ENCODE results near the gene MDFIC. TPM values are rescaled to one million over a fixed set of nuclear protein-coding genes. Genes with fewer than 3 reads are reported as not detected.

The MDFIC gene
- total RNA-seq, 3 donors from 2014 or later (not counting 1 experiment from before 2014, with no cell fraction given), result 19.1 to 24.0 (median 21.8) TPM

- ATAC-seq (no peak), DNase-seq (no peak)
- H3K27me3 Mint-ChIP-seq (ENCODE audit: low read depth in 2 of 2), result no peaks in the 10 kb centered on the region
- no peak overlapping the region for H3K4me3 Mint-ChIP-seq
- Histone ChIP-seq H3K4me1 (ENCODE audit: control insufficient read depth, insufficient read depth, low read length) (peaks cover 7% of the 10 kb centered on the region), H3K27me3 (ENCODE audit: control insufficient read depth, insufficient read depth, low read length) (no peaks in the 10 kb centered on the region), H3K36me3 (ENCODE audit: control insufficient read depth, insufficient read depth, low read length) (peaks cover 3% of the 10 kb centered on the region), H3K27ac (ENCODE audit: low read length) (no peak overlapping the region), H3K9me3 (ENCODE audit: control insufficient read depth, insufficient read depth, low read length) (no peaks in the 10 kb centered on the region), H3K4me3 (ENCODE audit: low read length) (no peak overlapping the region)
- WGBS (ENCODE audit: insufficient coverage), result 89% methylated on average over 2 of the region's 3 CpGs
- no peak for TF ChIP-seq CTCF (IDR thresholded peaks at IDR 0.05)
- intact Hi-C loops (cut with micrococcal nuclease), result no loop called here
- H3K9me3 Mint-ChIP-seq, result no peaks in the 10 kb centered on the region
- peaks cover 45% of the 10 kb centered on the region in 2 donors for H3K4me1 Mint-ChIP-seq
- no peak overlapping the region for H3K27ac Mint-ChIP-seq
- no peaks in the 10 kb centered on the region for H3K36me3 Mint-ChIP-seq
Measured at GRCh38 chr7:114952296-114952695, 30.4 kb downstream of the MDFIC start.

GRCh38 chr7:114953724-114954123 is 31.8 kb downstream of the MDFIC start:
- intact Hi-C loops (cut with micrococcal nuclease), result no loop called here
- Histone ChIP-seq H3K27ac (ENCODE audit: low read length) (no peak overlapping the region), H3K9me3 (ENCODE audit: control insufficient read depth, insufficient read depth, low read length) (no peaks in the 10 kb centered on the region), H3K36me3 (ENCODE audit: control insufficient read depth, insufficient read depth, low read length) (peaks cover 3% of the 10 kb centered on the region), H3K4me3 (ENCODE audit: low read length) (no peak overlapping the region), H3K27me3 (ENCODE audit: control insufficient read depth, insufficient read depth, low read length) (no peaks in the 10 kb centered on the region), H3K4me1 (ENCODE audit: control insufficient read depth, insufficient read depth, low read length) (peaks cover 7% of the 10 kb centered on the region)
- Mint-ChIP-seq H3K27me3 (ENCODE audit: low read depth in 2 of 2) (no peaks in the 10 kb centered on the region), H3K36me3 (no peaks in the 10 kb centered on the region), H3K27ac (no peak overlapping the region), H3K4me3 (no peak overlapping the region), H3K4me1 (peaks cover 32 to 41% of the 10 kb centered on the region in 2 donors), H3K9me3 (no peaks in the 10 kb centered on the region)
- WGBS (ENCODE audit: insufficient coverage), result 94% methylated on average over 2 of the region's 2 CpGs
- TF ChIP-seq CTCF (IDR thresholded peaks at IDR 0.05), result peak; percentile 8
- ATAC-seq (no peak), DNase-seq (peak in 1 of 2 donors; percentile 20)

GRCh38 chr7:114956702-114957101 is 34.8 kb downstream of the MDFIC start:
- H3K27ac ChIP-seq (ENCODE audit: low read length), result no peak overlapping the region
- no peak for DNase-seq
- no peak overlapping the region for H3K4me3 ChIP-seq (ENCODE audit: low read length)
- H3K4me3 Mint-ChIP-seq, result no peak overlapping the region
- no peaks in the 10 kb centered on the region for H3K9me3 Mint-ChIP-seq
- no peak overlapping the region for H3K27ac Mint-ChIP-seq
- no peak for TF ChIP-seq CTCF (IDR thresholded peaks at IDR 0.05)
- H3K36me3 ChIP-seq (ENCODE audit: control insufficient read depth, insufficient read depth, low read length), result no peaks in the 10 kb centered on the region
- intact Hi-C loops (cut with micrococcal nuclease), result no loop called here
- ATAC-seq, result no peak
- no peaks in the 10 kb centered on the region for H3K36me3 Mint-ChIP-seq
- peaks cover 21 to 29% of the 10 kb centered on the region in 2 donors for H3K4me1 Mint-ChIP-seq
- no peaks in the 10 kb centered on the region for H3K27me3 ChIP-seq (ENCODE audit: control insufficient read depth, insufficient read depth, low read length)
- H3K27me3 Mint-ChIP-seq (ENCODE audit: low read depth in 2 of 2), result no peaks in the 10 kb centered on the region
- H3K4me1 ChIP-seq (ENCODE audit: control insufficient read depth, insufficient read depth, low read length), result no peaks in the 10 kb centered on the region
- no peaks in the 10 kb centered on the region for H3K9me3 ChIP-seq (ENCODE audit: control insufficient read depth, insufficient read depth, low read length)

GRCh38 chr7:114957444-114957843 is 35.5 kb downstream of the MDFIC start:
- peaks cover 23 to 35% of the 10 kb centered on the region in 2 donors for H3K4me1 Mint-ChIP-seq
- ATAC-seq, result no peak
- no peak overlapping the region for H3K4me3 ChIP-seq (ENCODE audit: low read length)

More at GRCh38 chr7:114957444-114957843, 35.5 kb downstream of the MDFIC start:
- H3K27ac ChIP-seq (ENCODE audit: low read length), result no peak overlapping the region
- Mint-ChIP-seq H3K27ac (no peak overlapping the region), H3K27me3 (ENCODE audit: low read depth in 2 of 2) (no peaks in the 10 kb centered on the region), H3K4me3 (no peak overlapping the region), H3K36me3 (no peaks in the 10 kb centered on the region), H3K9me3 (no peaks in the 10 kb centered on the region)
- TF ChIP-seq CTCF (IDR thresholded peaks at IDR 0.05), result no peak
- no peaks in the 10 kb centered on the region for H3K27me3 ChIP-seq (ENCODE audit: control insufficient read depth, insufficient read depth, low read length)
- no peaks in the 10 kb centered on the region for H3K9me3 ChIP-seq (ENCODE audit: control insufficient read depth, insufficient read depth, low read length)
- WGBS (ENCODE audit: insufficient coverage), result no CpG with 5 or more reads among the region's 1 CpG
- DNase-seq, result no peak
- H3K36me3 ChIP-seq (ENCODE audit: control insufficient read depth, insufficient read depth, low read length), result no peaks in the 10 kb centered on the region
- H3K4me1 ChIP-seq (ENCODE audit: control insufficient read depth, insufficient read depth, low read length), result no peaks in the 10 kb centered on the region
- intact Hi-C loops (cut with micrococcal nuclease), result no loop called here

Data from natural killer cell (primary cell).